ENCODE data around the gene FARSA.
"Not testable (repeated sequence)": the region's sequence is repeated elsewhere in the genome, so short reads cannot be mapped to it uniquely, and the experiment has no call there.

FARSA gene

DNA sequence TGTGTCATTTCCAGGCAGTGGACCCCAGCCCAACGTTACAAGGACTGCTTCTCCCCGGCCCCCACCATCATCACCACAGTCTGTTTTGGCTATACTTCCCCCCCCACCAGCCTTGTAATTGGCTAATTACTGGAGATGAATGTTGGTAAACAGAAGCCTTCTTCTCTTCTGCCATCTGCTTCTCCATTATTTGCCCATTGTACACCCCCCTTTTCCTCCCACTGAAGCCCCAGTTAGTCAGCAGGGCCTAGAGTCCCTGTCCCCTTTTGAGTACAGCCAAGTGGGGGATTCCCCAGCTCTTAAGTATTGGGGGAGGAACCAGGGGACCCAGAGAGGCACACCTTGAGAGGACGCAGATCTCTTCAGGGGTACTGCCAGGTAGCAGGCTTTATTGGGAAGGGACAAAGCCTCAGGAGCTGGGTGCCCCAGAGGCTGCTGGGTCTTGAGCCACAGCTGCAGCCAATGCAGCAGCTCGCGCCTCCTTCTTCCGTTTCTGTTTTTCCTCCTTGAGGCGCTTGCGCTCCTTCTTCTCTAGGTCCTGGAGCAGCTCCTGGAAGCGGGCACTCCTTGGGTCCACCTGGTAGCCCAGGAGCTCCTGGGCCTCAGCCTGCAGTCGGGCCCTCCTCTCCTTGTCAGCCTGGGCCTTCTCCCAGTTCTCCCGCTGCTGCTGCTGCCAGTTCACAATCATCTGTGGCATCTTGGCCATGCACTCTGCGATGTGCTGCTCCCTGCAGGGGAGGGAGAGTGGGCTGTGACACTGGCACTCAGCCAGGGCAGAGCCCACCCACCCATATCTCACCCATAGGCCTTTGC lies 20.5 kb upstream of the FARSA start:
- no peak for FAIRE-seq

DNA sequence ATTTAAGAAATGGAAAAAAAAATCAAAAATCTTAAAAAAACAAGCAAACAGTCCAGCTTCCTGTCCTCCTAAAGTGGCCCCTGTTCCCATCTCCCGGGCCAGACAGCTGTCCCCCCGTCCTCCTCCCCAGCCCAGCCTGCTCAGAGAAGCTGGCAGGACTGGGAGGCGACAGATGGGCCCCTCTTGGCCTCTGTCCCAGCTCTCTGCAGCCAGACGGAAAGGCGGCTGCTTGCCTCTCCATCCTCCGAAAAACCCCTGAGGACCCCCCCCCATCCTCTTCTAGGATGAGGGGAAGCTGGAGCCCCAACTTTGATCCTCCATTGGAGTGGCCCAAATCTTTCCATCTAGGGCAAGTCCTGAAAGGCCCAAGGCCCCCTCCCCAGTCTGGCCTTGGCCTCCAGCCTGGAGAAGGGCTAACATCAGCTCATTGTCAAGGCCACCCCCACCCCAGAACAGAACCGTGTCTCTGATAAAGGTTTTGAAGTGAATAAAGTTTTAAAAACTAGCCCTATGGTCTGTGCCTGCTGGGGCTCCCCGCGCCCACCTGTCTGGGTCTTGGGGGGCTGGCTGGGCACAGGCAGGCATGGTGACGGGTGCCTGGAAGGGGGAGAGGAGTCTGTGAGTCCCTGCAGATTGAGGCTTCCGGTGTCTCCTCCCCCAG lies 19.8 kb upstream of the FARSA start:
- no peak for FAIRE-seq

DNA sequence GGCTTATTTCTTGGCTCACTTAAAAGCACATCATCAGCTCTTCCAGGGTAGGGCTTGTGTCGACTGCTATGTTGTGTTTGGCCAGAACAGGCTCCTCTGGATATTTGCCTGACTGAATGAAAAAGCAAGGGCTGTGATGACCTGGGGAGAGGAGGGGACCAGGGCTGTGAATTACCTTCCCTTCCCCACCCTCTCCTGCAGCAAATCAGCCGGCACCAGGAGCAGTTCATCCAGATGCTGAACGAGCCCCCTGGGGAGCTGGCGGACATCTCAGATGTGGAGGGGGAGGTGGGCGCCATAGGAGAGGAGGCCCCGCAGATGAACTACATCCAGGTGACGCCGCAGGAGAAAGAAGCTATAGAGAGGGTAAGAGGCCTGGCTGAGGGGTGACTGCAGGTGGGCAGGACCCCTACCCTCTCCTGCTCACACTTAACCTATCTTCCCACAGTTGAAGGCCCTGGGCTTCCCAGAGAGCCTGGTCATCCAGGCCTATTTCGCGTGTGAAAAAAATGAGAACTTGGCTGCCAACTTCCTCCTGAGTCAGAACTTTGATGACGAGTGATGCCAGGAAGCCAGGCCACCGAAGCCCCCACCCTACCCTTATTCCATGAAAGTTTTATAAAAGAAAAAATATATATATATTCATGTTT lies 19.1 kb upstream of the FARSA start:
- FAIRE-seq, result no peak

DNA sequence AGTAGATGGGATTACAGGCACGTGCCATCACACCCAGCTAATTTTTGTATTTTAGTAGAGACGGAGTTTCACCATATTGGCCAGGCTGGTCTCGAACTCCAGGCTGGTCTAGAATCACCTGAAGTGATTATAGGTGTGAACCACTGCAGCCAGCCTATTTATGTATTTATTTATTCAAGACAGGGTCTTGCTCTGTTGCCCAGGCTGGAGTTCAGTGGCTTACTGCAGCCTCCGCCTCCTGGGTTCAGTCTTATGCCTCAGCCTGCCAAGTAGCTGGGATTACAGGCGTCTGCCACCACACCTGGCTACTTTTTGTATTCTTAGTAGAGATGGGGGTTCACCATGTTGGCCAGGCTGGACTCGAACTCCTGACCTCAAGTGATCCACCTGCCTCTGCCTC lies 18.5 kb upstream of the FARSA start:
- not testable (repeated sequence) for FAIRE-seq

DNA sequence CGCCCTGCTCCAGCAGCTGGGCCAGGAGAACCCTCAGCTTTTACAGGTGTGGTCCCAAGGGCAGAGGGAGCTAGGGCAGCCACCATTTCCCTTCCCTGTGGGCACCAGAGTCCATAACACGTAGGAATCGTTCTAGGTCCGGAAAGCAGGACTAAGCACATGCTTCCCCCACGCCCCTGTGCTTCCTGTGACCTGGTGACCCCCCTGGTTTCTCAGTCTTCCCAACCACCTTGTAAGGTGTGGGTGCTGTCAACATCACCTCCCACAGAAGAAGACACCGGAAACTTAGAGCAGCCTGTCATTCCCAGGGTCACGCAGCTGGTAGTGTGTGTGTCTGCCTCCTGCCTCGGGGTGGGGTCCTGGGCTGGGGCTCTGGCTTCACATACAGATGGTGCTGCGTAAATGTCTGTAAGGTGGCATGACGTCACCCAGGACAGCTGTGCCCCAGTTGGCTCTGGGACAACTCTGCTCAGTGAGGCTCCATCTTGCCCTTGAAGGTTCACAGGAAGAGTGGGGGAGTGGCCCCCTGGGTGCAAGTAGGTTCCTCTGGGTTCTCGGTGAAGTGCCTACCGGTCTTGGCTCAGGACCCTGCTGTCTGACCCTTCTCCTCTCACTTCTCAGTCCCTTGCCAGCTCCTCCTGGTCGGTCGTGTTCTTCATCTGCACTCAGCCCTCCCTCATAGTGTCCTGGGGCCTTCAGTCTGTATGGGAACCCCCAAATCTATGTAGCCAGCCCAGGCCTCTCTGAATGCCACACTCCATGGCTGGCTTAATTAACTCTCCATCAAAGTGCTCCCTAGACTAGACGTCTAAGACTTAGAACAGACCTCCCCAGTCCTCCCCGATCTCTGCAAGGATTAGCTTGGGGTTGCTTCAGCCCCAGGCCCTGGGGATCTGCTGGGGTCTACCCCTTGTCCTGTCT lies 16.1 kb upstream of the FARSA start:
- no peak for FAIRE-seq

DNA sequence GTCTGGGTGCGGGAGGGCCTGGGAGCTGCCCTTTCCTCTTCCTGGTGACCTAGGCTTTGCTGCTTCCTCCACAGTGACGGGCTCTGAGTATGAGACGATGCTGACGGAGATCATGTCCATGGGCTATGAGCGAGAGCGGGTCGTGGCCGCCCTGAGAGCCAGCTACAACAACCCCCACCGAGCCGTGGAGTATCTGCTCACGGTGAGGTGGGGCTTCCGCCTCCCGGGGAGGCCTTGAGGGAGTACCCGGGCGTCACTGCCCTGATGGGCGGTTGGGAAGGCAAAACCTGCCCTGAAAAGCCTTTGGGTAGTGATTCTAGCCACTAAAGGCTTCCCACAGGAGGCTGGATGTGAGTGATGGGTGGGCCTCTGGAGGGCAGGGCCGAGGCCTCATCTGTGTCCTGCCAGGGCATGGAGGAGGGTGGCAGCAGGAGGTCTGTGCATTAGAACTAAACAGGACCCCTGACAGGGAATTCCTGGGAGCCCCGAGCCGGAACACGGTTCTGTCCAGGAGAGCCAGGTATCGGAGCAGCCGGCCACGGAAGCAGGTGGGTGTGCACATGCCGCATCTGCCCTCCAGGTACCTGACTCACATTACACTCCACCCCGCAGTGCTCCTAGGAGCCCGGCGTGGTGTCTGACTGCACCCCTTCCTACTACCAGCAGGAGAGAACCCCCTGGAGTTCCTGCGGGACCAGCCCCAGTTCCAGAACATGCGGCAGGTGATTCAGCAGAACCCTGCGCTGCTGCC lies 15.3 kb upstream of the FARSA start:
- FAIRE-seq, result no peak

DNA sequence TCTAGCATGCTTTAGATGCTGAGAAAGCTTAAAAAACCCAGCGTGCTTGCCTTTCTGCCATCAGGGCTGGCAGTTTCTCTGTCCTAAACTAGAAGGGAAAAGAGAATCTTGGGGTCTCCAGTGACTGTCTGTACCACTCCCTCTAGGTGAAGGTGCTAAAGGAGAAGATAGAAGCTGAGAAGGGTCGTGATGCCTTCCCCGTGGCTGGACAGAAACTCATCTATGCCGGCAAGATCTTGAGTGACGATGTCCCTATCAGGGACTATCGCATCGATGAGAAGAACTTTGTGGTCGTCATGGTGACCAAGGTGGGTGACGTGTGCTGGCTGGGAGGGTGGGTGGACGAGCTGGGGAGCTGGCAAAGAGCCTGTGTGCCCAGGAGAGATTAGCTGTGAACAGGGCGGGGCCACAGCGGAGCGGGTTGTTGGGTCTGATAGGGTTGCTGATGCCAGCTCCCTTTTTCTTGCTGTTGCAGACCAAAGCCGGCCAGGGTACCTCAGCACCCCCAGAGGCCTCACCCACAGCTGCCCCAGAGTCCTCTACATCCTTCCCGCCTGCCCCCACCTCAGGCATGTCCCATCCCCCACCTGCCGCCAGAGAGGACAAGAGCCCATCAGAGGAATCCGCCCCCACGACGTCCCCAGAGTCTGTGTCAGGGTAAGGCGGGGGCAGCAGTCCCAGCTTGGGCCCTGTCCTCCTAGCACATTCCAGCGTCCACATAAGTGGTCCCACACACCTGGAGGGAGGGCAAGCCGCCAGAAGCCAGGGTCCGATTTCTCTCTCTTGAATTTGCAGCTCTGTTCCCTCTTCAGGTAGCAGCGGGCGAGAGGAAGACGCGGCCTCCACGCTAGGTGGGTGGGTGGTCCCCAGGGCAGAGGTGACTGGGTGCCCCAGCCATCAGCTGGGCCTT lies 14.4 kb upstream of the FARSA start:
- FAIRE-seq, result no peak

DNA sequence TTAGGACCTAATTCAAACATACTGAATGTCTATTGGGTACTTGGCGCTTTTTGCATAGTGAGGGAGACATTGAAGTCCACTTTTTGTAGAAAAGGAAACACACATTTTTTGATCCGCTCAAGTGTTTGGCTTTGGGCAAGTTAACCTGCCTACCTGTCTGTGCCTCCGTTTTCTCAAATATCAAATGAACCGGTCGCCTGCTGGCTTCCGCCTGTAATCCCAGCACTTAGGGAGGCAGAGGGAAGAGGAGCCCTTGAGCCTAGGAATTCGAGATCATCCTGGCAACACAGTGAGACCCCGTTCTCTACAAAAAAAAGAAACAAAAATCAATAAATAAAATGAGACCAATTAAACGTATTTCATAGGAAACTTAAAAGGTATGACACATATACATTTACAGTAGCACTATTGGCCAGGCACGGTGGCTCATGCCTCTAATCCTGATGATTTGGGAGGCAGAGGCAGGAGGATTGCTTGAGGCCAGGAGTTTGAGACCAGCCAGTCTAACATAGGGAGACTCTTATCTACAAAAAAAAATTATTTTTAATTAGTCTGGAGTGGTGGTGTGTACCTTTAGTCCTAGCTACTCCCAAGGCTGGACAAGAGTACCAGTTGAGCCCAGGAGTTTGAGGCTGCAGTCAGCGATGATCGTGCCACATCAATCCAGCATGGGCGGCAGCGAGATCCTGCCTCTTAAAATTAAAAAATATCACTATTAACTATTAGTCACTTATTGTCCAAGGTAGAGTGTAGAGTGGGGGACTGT lies 13.4 kb upstream of the FARSA start:
- no peak for FAIRE-seq

DNA sequence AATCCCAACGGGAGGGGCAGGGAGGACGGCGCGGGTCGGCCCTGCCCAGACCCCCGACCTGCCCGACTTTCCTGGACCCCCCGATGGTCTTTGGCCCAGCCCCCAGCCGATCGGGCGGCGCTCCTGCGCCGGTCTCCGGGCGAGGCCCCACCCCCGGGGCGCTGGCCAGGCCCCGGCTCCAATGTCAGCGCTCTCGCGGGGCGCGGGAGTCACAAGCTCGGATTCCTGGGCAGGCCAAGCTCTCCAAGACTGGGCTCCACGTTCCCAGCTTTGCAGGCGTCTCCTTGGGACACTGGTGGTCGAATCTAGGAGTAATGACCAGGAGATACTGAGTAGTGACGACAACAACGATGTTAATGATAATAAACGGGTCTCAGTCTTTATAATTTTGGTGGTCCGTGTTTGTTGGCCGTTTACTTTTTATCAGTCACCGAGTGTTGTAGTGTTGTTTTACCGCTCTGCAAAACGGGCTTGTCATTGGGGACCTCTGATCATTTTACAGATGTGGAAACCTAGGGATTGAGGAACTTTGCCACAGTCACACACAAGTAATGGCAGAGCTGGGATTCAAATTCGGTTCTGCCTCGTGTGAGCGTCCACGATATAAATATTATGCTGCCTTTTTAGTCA lies 12.7 kb upstream of the FARSA start:
- FAIRE-seq, result peak; percentile 17

DNA sequence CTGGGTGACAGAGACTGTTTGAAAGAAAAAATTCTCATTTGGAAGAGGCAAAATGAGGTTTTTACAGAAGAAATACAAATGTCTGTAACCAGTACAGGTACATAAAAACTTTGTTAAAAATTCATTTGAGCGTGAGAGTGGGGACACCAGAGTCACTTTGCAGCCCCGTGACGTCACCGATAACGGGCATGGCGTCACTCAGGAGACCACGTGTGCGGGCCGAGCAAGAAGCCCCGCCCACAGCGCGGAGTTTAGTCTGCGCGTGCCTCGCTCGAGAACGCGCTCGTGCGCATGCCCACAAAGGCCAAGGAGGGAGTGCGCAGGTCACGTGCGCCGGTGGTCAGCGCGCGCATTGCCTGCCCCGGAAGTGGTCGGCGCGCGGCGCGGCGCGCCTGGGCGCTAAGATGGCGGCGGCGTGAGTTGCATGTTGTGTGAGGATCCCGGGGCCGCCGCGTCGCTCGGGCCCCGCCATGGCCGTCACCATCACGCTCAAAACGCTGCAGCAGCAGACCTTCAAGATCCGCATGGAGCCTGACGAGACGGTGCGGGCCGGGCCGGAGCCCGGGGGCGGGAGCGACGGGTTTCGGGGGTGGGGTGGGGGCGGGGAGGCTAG lies 12.1 kb upstream of the FARSA start, which contains the start of gene RAD23A:
Gene RAD23A (plus strand): TSS at position 384 of the 613 bp plus-strand sequence. CDS start 87 bp downstream, at position 471.
- peak; percentile 96 for FAIRE-seq

DNA sequence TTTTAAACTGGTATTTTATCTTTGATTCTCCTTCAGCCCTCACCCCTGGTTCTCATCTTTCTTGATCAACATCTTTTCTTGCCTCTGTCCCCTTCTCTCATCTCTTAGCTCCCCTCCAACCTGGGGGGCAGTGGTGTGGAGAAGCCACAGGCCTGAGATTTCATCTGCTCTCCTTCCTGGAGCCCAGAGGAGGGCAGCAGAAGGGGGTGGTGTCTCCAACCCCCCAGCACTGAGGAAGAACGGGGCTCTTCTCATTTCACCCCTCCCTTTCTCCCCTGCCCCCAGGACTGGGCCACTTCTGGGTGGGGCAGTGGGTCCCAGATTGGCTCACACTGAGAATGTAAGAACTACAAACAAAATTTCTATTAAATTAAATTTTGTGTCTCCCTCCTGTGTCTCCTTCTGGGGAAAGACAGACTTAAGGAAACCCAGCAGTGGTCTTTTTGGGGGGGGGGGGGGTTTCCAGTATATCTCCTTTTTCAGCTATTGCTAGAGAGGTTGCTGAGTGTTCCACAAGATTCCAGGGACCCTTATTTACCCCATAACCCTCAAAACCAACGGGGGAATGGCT lies 10.7 kb upstream of the FARSA start:
- FAIRE-seq, result no peak

DNA sequence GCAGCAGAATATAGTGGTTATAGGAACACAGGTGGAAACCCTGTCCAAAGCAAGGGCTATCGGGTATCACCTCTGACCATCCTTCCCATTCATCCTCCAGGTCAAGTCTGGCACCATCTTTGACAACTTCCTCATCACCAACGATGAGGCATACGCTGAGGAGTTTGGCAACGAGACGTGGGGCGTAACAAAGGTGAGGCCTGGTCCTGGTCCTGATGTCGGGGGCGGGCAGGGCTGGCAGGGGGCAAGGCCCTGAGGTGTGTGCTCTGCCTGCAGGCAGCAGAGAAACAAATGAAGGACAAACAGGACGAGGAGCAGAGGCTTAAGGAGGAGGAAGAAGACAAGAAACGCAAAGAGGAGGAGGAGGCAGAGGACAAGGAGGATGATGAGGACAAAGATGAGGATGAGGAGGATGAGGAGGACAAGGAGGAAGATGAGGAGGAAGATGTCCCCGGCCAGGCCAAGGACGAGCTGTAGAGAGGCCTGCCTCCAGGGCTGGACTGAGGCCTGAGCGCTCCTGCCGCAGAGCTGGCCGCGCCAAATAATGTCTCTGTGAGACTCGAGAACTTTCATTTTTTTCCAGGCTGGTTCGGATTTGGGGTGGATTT lies 10.0 kb upstream of the FARSA start:
- FAIRE-seq, result no peak

DNA sequence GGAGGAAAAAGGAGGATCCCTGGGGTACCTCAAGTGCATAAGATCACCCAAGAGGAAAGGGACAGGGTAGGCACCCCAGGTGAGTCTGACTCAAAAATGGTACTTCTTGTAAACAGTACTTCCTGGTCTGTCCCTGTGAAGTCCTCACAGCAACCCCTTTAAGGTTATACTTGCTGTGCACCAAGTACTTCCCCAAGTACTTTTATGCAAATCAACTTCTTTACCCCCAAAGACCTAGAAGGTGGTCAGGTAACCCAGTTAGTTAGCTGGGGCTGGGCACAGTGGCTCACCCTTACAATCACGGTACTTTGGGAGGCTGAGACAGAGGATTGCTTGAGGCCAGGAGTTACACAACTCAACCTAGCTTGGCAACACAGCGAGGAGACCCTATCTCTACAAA lies 7.4 kb upstream of the FARSA start:
- no peak for FAIRE-seq

DNA sequence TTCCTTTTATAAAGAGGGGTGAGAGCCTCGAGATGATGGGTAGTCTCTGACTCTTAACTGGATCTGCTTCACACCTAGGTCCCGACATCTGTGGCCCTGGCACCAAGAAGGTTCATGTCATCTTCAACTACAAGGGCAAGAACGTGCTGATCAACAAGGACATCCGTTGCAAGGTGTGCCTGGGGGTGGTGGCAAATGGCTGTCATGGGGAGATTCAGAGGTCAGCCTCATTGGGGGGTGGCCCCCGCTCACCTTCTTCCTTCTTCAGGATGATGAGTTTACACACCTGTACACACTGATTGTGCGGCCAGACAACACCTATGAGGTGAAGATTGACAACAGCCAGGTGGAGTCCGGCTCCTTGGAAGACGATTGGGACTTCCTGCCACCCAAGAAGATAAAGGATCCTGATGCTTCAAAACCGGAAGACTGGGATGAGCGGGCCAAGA lies 6.5 kb upstream of the FARSA start:
- FAIRE-seq, result no peak

DNA sequence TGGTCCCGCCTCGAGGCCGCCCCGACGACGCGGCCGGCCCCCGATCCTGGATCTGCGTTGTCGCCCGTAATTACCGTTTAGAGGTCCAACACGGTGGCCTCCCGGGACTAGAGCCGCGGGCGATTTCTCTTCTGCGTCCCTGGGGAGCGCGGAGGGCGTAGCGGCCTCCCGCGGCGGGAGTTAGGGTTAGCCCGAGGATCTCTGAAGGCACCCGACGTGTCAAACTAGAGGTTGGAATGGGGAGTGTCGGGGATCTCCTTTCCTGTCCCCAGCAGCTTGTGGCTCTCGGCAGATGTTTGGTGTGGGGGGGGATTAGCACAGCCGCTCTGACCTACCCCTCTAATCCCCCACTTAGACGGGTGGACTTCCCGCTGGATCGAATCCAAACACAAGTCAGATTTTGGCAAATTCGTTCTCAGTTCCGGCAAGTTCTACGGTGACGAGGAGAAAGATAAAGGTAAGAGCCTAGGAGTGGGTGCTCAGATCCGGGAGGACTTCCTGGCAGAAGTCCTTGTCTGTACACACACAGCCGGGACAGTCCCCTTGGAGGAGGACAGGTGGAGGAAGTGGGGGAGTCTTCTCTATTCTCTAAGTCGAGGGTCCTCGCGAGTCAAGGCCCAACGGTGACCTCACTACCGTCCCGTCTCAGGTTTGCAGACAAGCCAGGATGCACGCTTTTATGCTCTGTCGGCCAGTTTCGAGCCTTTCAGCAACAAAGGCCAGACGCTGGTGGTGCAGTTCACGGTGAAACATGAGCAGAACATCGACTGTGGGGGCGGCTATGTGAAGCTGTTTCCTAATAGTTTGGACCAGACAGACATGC lies 5.5 kb upstream of the FARSA start:
- FAIRE-seq, result no peak

DNA sequence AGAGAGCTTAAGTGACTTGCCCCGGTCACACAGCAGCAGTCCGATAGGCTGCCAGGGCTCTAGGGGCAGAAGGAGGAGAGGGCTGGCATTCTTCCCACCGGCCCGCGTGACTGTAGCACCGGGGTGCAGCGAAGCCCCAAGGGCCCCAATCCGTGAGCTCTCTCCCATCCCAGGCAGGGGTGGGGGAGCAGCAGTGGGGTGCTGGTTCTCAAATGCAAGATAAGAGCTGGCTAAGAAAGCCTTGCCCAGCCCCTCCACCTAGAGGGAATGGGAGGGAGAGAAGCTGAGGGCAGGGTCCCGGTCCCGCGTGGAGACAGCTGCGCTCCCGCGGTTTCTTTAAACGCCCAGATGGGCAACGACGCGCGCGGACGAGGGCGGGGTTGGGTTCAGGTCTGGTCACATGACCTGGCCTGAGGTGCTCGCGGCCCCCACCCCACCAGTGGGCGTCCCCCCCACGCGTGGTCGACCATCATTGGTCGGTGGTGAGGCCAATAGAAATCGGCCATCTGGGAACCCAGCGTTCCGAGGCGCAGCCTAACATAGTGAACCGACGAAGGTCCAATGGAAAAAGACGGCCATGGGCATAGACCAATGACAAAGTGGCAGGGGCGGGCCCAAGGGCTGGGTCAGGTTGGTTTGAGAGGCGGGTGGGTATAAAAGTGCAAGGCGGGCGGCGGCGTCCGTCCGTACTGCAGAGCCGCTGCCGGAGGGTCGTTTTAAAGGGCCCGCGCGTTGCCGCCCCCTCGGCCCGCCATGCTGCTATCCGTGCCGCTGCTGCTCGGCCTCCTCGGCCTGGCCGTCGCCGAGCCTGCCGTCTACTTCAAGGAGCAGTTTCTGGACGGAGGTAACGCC lies 4.6 kb upstream of the FARSA start, which contains the start of gene CALR:
Gene CALR (plus strand): TSS at position 683 of the 852 bp plus-strand sequence. CDS start 71 bp downstream, at position 754.
- peak; percentile 98 for FAIRE-seq

Data from G401.6 (cell line).